Measurements from ENCODE around the gene CDC73.
"Not testable (repeated sequence)": the region's sequence is repeated elsewhere in the genome, so short reads cannot be mapped to it uniquely, and the experiment has no call there.

CDC73 gene

DNA sequence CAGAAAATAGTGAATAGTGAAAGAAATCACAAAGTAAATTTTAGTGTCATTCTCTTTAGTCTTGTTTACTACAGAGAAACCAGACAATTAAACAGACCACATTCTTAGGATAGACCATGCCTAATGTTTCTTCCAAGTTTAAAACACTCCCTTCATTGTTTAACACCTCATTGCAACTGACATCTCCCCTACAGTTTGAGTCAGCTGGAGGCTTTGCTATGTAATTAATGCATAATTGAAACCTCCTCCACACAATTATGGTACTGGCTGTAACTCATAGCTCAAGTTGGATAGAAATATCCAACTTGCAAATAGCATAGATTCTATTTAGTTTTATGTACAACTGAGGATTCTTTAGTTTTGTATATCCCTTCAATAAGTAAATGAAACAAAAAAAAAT lies 99.8 kb downstream of the CDC73 start:
- in situ Hi-C loops (cut with MboI; ENCODE audit: low sequenced_read_pairs): no loop called here

GRCh38 chr1:193222056-193222615 lies 100.3 kb downstream of the CDC73 start:
- in situ Hi-C loops (cut with MboI; ENCODE audit: low sequenced_read_pairs): no loop called here

- in situ Hi-C loops (cut with MboI; ENCODE audit: low sequenced_read_pairs): no loop called here
These were observed 107.3 kb downstream of the CDC73 start for GRCh38 chr1:193229136-193229535.

GRCh38 chr1:193231146-193231545 lies 109.3 kb downstream of the CDC73 start:
- in situ Hi-C loops (cut with MboI; ENCODE audit: low sequenced_read_pairs): not testable (repeated sequence)

DNA sequence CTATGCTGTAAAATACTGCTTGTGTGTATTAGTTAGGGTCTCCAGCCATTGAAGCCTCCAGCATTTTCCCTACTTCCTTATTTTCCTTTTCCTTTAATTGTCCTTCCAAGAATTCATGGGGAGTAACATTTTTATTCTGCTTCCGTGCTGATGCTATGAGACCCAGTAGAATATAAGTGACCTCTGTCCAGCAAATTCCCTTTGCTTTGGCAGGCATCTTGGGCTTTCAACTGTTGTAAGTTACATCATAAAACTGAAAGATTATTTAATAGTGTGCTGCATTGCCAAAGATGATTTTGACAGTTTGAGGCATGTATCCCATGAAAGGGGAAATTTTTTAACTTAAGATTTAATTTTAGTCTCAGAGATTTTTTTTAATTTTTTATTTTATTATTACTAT lies 112.7 kb downstream of the CDC73 start:
- in situ Hi-C loops (cut with MboI; ENCODE audit: low sequenced_read_pairs): no loop called here

- in situ Hi-C loops (cut with MboI; ENCODE audit: low sequenced_read_pairs): no loop called here
These were observed 115.6 kb downstream of the CDC73 start for GRCh38 chr1:193237381-193237978.

DNA sequence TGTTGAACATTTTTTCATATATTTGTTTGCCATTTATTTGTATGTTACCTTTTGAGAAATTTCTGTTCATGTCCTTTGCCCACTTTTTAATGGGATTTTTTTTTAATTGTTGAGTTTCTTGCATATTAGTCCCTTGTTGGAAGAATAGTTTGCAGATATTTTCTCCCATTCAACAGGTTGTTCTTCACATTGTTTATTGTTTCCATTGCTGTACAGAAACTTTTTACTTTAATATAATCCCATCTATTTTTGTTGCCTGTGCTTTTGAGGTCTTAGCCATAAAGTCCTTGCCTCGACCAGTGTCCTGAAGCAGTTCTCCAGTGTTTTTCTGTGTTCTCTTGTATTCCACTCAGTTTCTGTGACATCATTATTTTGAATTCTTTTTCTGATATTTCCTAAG lies 118.8 kb downstream of the CDC73 start:
- in situ Hi-C loops (cut with MboI; ENCODE audit: low sequenced_read_pairs): no loop called here

DNA sequence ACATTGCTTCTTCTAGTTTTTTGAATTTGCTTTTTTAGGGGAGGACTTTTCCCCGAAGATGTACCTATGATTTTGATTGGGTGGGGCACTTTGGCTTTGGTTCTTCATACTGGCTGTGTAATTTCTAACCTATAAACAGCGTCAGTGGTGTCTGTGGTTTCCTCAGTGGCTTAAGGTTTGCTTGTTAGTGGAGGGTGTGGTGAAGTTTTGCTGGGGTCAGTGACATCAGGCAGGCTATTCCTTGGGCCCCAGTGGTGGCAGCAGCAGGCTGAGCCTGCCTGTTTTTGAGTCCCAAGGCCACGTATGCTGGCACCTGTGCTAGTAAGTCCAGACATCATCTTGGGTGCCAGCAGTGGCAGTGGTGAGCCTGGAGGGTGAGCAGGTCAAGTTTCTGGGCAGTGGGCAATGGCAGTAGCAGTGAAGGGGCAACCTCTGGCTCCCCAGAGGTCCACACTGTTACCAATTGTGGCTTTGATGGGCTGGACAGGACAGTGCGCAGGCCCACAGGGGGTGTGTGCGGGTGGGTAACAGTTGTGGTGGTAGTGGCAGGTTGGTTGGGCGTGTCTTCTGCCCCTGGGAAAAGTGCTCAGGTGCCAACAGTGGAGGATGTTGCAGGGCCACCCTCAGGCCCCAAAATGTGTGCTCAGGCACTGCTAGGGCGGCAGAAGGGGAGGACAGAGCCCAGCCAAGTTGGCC lies 119.4 kb downstream of the CDC73 start:
- in situ Hi-C loops (cut with MboI; ENCODE audit: low sequenced_read_pairs): no loop called here

- in situ Hi-C loops (cut with MboI; ENCODE audit: low sequenced_read_pairs): no loop called here
These were observed 120.2 kb downstream of the CDC73 start for GRCh38 chr1:193242000-193242399.

GRCh38 chr1:193249187-193249586 lies 127.4 kb downstream of the CDC73 start:
- in situ Hi-C loops (cut with MboI; ENCODE audit: low sequenced_read_pairs): no loop called here

DNA sequence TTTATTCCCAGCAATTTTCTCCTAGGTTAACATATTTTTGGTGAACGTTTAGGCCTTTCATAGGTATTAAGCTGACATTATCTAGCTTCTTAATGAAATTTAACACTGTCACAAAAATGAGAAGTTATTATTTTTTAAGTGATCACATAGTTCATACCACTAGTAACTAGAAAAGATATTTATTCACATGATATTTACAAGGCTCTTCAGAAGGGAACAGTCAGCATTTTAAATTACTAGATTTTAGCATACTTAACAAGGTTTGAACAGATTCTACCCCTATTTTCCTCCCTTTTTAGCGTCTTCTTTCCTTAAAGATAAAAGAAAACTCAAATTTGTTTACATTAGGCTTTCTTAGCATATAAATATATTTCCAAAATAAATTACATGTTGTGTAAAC lies 130.1 kb downstream of the CDC73 start:
- in situ Hi-C loops (cut with MboI; ENCODE audit: low sequenced_read_pairs): no loop called here

DNA sequence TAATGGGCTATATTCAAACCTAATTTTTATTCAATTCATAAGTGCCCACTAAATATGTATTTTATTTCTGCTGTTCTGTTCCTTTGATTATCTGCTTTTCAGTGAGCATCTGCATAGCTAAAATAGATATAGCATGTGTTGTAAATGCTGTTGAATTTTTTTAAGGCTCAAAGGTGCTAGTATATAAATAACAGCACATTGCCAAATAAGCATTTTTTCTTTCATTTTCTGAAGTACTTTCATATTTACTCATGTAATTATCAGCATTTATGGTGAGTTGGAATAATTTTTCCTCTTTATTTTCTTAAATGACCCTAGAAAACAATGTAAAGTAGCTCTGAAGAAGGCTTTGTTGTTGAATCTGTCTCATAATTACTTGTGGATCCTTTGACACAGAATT lies 134.2 kb downstream of the CDC73 start:
- in situ Hi-C loops (cut with MboI; ENCODE audit: low sequenced_read_pairs): no loop called here

GRCh38 chr1:193259636-193260035 lies 137.8 kb downstream of the CDC73 start:
- in situ Hi-C loops (cut with MboI; ENCODE audit: low sequenced_read_pairs): no loop called here

DNA sequence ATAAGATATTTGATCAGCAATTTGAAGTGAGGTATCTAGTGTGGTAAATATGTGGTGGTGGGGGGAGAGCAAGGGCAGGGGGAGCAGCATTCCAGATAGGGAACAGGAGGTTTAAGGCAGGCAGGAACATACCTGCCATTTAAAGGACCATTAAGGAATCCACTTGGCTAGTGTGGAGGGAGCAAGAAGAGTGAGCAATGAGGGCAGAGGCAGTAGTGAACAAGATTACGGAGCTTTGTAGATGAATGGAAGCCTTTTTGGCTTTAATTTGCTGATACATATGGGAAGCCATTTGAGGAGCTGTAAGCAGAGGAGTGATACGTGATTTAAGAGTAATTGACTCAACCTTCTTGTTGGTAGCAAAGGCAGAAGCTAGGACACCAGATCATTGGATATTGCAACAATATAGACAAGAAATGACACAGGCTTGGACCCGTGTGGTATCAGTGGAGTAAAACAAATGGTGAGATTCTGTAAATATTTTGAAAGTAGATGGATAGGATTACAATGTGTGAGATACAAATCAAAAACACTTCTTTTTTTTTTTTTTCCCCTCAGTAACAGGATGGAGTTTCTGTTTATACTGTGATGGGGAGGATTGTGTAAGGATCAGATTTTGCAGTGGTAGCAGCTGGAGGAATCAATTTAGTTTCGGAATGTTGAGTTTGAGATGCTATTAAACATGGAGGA lies 138.4 kb downstream of the CDC73 start:
- in situ Hi-C loops (cut with MboI; ENCODE audit: low sequenced_read_pairs): no loop called here

- in situ Hi-C loops (cut with MboI; ENCODE audit: low sequenced_read_pairs): no loop called here
These were observed 139.1 kb downstream of the CDC73 start for GRCh38 chr1:193260896-193261295.

DNA sequence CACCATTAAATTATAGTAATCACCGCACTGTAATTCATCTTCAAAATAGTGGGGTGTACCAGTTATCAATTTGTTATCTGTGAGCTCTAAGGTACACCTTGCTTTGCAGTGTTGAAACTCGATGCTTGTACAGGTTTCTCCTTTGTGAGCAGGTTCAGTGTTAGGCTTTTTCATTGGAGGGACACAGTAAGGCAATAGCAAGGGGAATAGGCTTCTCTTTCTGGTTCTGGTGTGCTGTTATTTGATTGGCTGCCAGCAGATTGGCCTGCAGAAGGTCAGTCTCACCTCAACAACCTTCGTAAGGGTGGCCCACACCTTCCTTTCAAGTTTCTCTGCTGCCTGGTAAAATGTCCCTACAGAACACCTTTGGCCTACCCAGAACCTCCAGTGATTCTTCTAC lies 140.8 kb downstream of the CDC73 start:
- in situ Hi-C loops (cut with MboI; ENCODE audit: low sequenced_read_pairs): no loop called here

DNA sequence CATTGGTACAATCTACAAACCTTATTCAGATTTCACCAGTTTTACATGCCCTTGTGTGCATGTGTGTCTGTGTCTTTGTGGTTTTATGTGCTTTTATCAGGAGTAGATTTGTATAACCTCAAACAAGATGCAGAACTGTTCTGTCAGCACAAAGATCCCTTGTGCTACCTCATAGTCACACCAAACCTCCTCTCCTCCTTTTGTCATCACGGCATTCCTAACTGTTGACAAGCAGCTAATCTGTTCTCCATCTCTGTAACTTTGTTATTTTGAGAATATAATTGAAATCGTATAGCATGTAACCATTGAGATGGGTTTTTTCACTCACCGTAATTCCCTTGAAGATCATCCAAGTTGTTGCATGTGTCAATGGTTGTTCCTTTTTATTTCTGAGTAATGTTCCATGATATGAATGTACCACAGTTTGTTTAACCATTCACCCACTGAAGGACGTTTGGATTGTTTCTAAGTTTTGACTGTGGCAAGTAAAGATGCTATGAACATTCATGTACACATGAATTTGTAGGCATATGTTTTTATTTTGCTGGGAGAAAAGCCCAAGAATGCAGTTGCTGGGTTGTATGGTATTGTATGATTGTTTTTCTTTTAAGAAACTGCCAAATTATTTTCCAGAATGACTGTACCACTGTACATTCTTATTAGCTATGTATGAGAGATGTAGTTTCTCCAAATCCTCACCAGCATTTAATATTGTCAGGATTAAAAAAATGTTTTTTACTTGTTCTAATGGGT lies 142.7 kb downstream of the CDC73 start:
- in situ Hi-C loops (cut with MboI; ENCODE audit: low sequenced_read_pairs): no loop called here

DNA sequence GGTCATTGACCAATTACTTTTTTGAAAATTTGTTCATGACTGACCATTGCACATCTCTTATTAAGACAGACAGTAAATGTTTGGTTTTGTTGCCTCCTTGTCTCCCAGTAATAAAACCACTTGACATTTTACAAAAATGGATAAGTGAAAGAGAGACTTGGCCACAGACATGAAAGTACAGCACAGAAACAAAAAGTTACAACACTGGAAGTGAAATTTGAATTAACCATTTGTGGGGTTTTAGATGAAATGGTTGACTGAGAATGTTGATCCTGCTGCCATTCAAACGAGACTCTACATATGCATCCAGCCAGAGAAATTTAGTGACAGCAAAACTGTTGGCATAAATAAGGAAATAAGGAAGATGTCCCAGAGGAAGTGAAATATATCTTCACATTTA lies 143.9 kb downstream of the CDC73 start:
- in situ Hi-C loops (cut with MboI; ENCODE audit: low sequenced_read_pairs): no loop called here

- in situ Hi-C loops (cut with MboI; ENCODE audit: low sequenced_read_pairs): not testable (repeated sequence)
These were observed 145.0 kb downstream of the CDC73 start for GRCh38 chr1:193266794-193267193.

GRCh38 chr1:193270996-193271395 lies 149.2 kb downstream of the CDC73 start:
- in situ Hi-C loops (cut with MboI; ENCODE audit: low sequenced_read_pairs): no loop called here

DNA sequence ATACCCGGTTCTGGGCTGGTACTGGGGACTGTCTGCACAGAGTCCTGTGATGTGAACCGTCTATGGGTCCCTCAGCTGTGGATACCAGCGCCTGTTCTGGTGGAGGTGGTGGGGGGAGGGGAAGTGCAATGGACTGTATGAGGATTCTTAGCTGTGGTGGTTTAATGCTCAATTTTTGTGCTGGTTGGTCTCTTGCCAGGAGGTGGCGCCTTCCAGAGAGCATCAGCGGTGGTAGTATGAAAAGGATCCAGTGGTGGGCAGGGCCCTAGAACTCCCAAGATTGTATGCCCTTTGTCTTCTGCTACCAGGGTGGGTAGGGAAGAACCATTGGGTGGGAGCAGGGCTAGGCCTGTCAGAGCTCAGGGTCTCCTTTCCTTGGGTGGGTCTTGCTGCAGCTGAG lies 153.9 kb downstream of the CDC73 start:
- in situ Hi-C loops (cut with MboI; ENCODE audit: low sequenced_read_pairs): no loop called here

Data from hTERT RPE-1 (cell line).